ENCODE data around the gene THAP9.
"Not testable (repeated sequence)": the region's sequence is repeated elsewhere in the genome, so short reads cannot be mapped to it uniquely, and the experiment has no call there.

Gene THAP9

GRCh38 chr4:82900411-82901182 lies at the start of gene THAP9:
Gene THAP9, plus strand, starts transcription at chr4:82900735. Its CDS starts 68 bp downstream, at chr4:82900803.
- DNase-seq (ENCODE audit: low read depth), result peak; percentile 98

- no peak for DNase-seq (ENCODE audit: low read depth)
These were observed 49.2 kb upstream of the THAP9 start for GRCh38 chr4:82851318-82851717.

- DNase-seq (ENCODE audit: low read depth), result no peak
These were observed 48.4 kb upstream of the THAP9 start for GRCh38 chr4:82851885-82852750.

- no peak for DNase-seq (ENCODE audit: low read depth)
These were observed 47.7 kb upstream of the THAP9 start for GRCh38 chr4:82852751-82853285.

GRCh38 chr4:82860487-82860886 lies 40.0 kb upstream of the THAP9 start:
- not testable (repeated sequence) for DNase-seq (ENCODE audit: low read depth)

GRCh38 chr4:82861529-82861928 lies 39.0 kb upstream of the THAP9 start:
- DNase-seq (ENCODE audit: low read depth), result no peak

GRCh38 chr4:82864336-82864979 lies 36.1 kb upstream of the THAP9 start:
- DNase-seq (ENCODE audit: low read depth), result no peak

- no peak for DNase-seq (ENCODE audit: low read depth)
These were observed 34.9 kb upstream of the THAP9 start for GRCh38 chr4:82865592-82865991.

GRCh38 chr4:82866033-82866432 lies 34.5 kb upstream of the THAP9 start:
- not testable (repeated sequence) for DNase-seq (ENCODE audit: low read depth)

- no peak for DNase-seq (ENCODE audit: low read depth)
These were observed 33.7 kb upstream of the THAP9 start for GRCh38 chr4:82866706-82867385.

- no peak for DNase-seq (ENCODE audit: low read depth)
These were observed 32.0 kb upstream of the THAP9 start for GRCh38 chr4:82868572-82868971.

- DNase-seq (ENCODE audit: low read depth), result no peak
These were observed 15.1 kb upstream of the THAP9 start for GRCh38 chr4:82885410-82885809.

GRCh38 chr4:82886147-82886942 lies 14.2 kb upstream of the THAP9 start:
- DNase-seq (ENCODE audit: low read depth), result no peak

- no peak for DNase-seq (ENCODE audit: low read depth)
These were observed 11.2 kb upstream of the THAP9 start for GRCh38 chr4:82889287-82889686.

GRCh38 chr4:82890528-82890900 lies 10.0 kb upstream of the THAP9 start:
- DNase-seq (ENCODE audit: low read depth), result no peak

GRCh38 chr4:82890901-82891706 lies 9.4 kb upstream of the THAP9 start, which contains the start of gene SEC31A:
Gene SEC31A, minus strand, starts transcription at chr4:82891153. Its CDS starts 9,217 bp downstream, at chr4:82881936.
- peak; percentile 94 for DNase-seq (ENCODE audit: low read depth)

- DNase-seq (ENCODE audit: low read depth), result no peak
These were observed 8.6 kb upstream of the THAP9 start for GRCh38 chr4:82891707-82892466.

GRCh38 chr4:82892467-82892802 lies 8.1 kb upstream of the THAP9 start:
- no peak for DNase-seq (ENCODE audit: low read depth)

- DNase-seq (ENCODE audit: low read depth), result no peak
These were observed 6.6 kb upstream of the THAP9 start for GRCh38 chr4:82893942-82894341.

Data from stimulated activated CD4-positive, alpha-beta T cell treated with anti-CD3 and anti-CD28 coated beads, Interleukin-2, amount 100 ng/mL, for 4 hours (primary cell).